GM12874 (cell line): ENCODE data around the gene SMC6.

Source experiments
- CTCF ChIP-seq: IDR thresholded peaks from 2 replicates; pipeline ENCODE4 v1.5.1; 2011; ENCODE audit warnings: low read depth, mild to moderate bottlenecking, control low read depth, low read length, moderate library complexity; ENCODE audit not compliant: insufficient read depth

SMC6 gene

GRCh38 chr2:17752892-17753802 is 463 bp downstream of the SMC6 start:
- TF ChIP-seq CTCF, result no peak

GRCh38 chr2:17752246-17752645 is 1.4 kb downstream of the SMC6 start:
- TF ChIP-seq CTCF, result no peak

GRCh38 chr2:17749753-17750438 is 3.7 kb downstream of the SMC6 start:
- TF ChIP-seq CTCF, result no peak

- no peak for TF ChIP-seq CTCF
Measured at GRCh38 chr2:17748745-17749144, 4.9 kb downstream of the SMC6 start.

GRCh38 chr2:17747684-17748452 is 5.7 kb downstream of the SMC6 start:
- no peak for TF ChIP-seq CTCF

GRCh38 chr2:17740203-17740602 is 13.4 kb downstream of the SMC6 start:
- no peak for TF ChIP-seq CTCF

GRCh38 chr2:17736989-17737388 is 16.6 kb downstream of the SMC6 start:
- no peak for TF ChIP-seq CTCF
